HL-60/S4 treated with phorbol 12-myristate 13-acetate at 8.2 ng/mL for 4 days and 3 days (cell line): ENCODE data around the gene DGKH.

Source experiments
- in situ Hi-C: fragments of 300-500 bp; cut with MboI; formaldehyde crosslinking; loops from 2 replicates; pipeline ENCODE4 v1.15.0; 2022; ENCODE audit warnings: low sequenced_read_pairs

Gene DGKH

GRCh38 chr13:42271337-42272114 lies 223.1 kb downstream of the DGKH start:
- in situ Hi-C loops = no loop called here

GRCh38 chr13:42272115-42272803 lies 223.8 kb downstream of the DGKH start, which contains the start of gene AKAP11:
AKAP11 (plus strand) TSS chr13:42272152; CDS start chr13:42286349, 14,197 bp downstream.
- in situ Hi-C loops = no loop called here

GRCh38 chr13:42272804-42273175 lies 224.3 kb downstream of the DGKH start:
- in situ Hi-C loops = no loop called here

GRCh38 chr13:42274386-42275097 lies 226.1 kb downstream of the DGKH start:
- in situ Hi-C loops = no loop called here

GRCh38 chr13:42275098-42275471 lies 226.6 kb downstream of the DGKH start:
- in situ Hi-C loops = no loop called here

GRCh38 chr13:42275506-42275905 lies 227.1 kb downstream of the DGKH start:
- in situ Hi-C loops = no loop called here

- in situ Hi-C loops = no loop called here
Measured at GRCh38 chr13:42276683-42277082, 228.2 kb downstream of the DGKH start.

GRCh38 chr13:42277618-42278276 lies 229.3 kb downstream of the DGKH start:
- in situ Hi-C loops = no loop called here

- in situ Hi-C loops = no loop called here
Measured at GRCh38 chr13:42279080-42279479, 230.6 kb downstream of the DGKH start.

- in situ Hi-C loops = no loop called here
Measured at GRCh38 chr13:42279986-42280385, 231.5 kb downstream of the DGKH start.

- in situ Hi-C loops = no loop called here
Measured at GRCh38 chr13:42280537-42280936, 232.1 kb downstream of the DGKH start.

GRCh38 chr13:42283574-42283973 lies 235.1 kb downstream of the DGKH start:
- in situ Hi-C loops = no loop called here

- in situ Hi-C loops = no loop called here
Measured at GRCh38 chr13:42284068-42284467, 235.6 kb downstream of the DGKH start.
